ENCODE data around the gene APOA5.

DNA sequence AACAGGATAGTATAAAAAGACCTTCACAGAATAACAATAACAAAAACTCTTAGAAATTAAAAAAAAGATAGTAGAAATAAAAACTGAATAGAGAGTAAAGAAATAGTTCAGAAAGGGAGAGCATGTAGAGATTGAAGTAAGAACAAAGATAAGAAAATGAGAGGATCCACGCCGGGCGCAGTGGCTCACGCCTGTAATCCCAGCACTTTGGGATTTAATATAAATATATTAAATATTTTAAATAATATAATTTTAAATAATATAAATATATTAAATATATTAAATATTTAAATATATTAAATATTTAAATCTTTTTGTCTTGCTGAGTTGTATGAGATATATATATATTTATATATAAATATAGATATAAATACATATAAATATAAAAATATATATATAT is 20.4 kb upstream of the APOA5 start:
- TF ChIP-seq CTCF (IDR thresholded peaks at IDR 0.05) (no peak), POLR2A (IDR thresholded peaks at IDR 0.05) (no peak), EP300 (IDR thresholded peaks at IDR 0.05) (no peak)

Measured in suprapubic skin (tissue), 3 donors.